ENCODE results near the gene SH3PXD2A. TPM values are rescaled to one million over a fixed set of nuclear protein-coding genes. Genes with fewer than 3 reads are reported as not detected.

Gene SH3PXD2A
- total and polyA plus RNA-seq, 9 of the 15 experiments (the other 6 are each of a cell fraction or from before 2014, with no cell fraction given) = 0.41 to 9.3 (median 2.5) TPM

- TF ChIP-seq, protein P1, sequence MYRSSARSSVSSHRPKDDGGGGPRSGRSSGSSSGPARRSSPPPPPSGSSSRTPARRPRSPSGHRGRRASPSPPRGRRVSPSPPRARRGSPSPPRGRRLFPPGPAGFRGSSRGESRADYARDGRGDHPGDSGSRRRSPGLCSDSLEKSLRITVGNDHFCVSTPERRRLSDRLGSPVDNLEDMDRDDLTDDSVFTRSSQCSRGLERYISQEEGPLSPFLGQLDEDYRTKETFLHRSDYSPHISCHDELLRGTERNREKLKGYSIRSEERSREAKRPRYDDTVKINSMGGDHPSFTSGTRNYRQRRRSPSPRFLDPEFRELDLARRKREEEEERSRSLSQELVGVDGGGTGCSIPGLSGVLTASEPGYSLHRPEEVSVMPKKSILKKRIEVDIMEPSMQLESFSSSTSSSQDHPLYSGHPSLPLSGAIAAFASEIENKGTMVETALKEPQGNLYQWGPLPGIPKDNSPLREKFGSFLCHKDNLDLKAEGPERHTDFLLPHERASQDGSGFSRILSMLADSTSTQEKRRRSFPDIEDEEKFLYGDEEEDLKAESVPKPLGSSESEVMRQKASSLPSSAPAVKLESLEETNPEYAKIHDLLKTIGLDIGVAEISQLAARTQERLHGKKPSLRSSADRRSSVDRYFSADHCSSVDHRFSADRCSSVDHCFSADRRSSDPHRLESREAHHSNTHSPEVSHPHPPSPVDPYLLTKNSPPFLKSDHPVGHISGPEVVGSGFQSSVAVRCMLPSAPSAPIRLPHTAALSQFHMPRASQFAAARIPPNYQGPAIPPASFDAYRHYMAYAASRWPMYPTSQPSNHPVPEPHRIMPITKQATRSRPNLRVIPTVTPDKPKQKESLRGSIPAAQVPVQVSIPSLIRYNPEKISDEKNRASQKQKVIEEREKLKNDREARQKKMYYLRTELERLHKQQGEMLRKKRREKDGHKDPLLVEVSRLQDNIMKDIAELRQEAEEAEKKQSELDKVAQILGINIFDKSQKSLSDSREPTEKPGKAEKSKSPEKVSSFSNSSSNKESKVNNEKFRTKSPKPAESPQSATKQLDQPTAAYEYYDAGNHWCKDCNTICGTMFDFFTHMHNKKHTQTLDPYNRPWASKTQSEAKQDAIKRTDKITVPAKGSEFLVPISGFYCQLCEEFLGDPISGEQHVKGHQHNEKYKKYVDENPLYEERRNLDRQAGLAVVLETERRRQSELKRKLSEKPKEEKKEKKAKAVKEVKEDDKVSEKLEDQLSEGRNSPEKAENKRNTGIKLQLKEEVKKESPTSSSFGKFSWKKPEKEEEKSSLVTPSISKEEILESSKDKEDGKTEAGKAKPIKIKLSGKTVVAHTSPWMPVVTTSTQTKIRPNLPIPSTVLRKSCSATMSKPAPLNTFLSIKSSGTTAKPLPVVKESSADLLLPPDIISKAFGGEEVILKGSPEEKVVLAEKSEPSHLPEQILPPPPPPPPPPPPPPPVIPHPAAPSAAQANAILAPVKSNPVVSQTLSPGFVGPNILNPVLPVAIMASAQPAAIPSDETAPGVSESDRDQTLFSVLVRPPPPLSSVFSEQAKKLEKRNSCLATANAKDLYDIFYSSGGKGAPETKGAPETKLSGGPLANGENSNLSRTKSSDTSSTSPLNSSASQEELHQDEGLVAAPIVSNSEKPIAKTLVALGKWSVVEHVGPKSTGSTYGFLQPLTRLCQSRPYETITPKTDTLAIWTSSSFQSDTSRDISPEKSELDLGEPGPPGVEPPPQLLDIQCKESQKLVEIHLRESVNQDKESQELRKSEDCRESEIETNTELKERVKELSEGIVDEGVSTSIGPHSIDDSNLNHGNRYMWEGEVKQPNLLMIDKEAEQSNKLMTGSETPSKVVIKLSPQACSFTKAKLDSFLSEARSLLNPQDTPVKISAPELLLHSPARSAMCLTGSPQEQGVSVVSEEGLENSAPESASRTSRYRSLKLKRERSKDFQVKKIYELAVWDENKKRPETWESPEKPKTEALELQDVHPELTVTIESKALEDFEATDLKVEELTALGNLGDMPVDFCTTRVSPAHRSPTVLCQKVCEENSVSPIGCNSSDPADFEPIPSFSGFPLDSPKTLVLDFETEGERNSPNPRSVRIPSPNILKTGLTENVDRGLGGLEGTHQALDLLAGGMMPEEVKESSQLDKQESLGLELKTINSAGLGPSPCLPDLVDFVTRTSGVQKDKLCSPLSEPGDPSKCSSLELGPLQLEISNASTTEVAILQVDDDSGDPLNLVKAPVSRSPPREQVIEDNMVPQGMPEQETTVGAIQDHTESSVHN (IDR thresholded peaks at IDR 0.05; ENCODE audit: borderline replicate concordance in 1 of 2, low read depth in 1 of 2) = no peak
- TF ChIP-seq MXD1 (CRISPR knock-in tag; IDR thresholded peaks at IDR 0.05; ENCODE audit: borderline replicate concordance, poor library complexity, severe bottlenecking) (no peak), ZFP1 (CRISPR knock-in tag; IDR thresholded peaks at IDR 0.05) (no peak), TARDBP (IDR thresholded peaks at IDR 0.05) (no peak), ZBTB34 (CRISPR knock-in tag; IDR thresholded peaks at IDR 0.05) (no peak), ZNF699 (CRISPR knock-in tag; IDR thresholded peaks at IDR 0.05; ENCODE audit: insufficient replicate concordance) (no peak), TGIF2 (CRISPR knock-in tag; IDR thresholded peaks at IDR 0.05) (no peak), KLF6 (CRISPR knock-in tag; IDR thresholded peaks at IDR 0.05; ENCODE audit: borderline replicate concordance) (no peak)
- Histone ChIP-seq H4K20me1 (replicated peaks; ENCODE audit: control insufficient read depth, insufficient read depth, low read length) (no peaks in the 10 kb centered on the region; the same call in 1 of the 2 replicates), H3K4me2 (ENCODE audit: insufficient read depth, low read length) (no peak overlapping the region), H3K4me1 (replicated peaks in 1 of 2; ENCODE audit: control insufficient read depth in 2 of 2, insufficient read depth in 2 of 2, low read length in 2 of 2) (peaks cover 4 to 18% of the 10 kb centered on the region in 2 experiments; a peak in 4 of 5 replicates), H2AFZ (ENCODE audit: low read depth, low read length) (no peak overlapping the region), H3K4me3 (no peak overlapping the region), H3K9me3 (replicated peaks; ENCODE audit: control insufficient read depth, insufficient read depth, low read depth, low read length) (no peaks in the 10 kb centered on the region), H3K27me3 (ENCODE audit: control insufficient read depth in 2 of 2, insufficient read depth in 2 of 2, low read length in 2 of 2) (peaks cover 0 to 16% of the 10 kb centered on the region in 2 experiments; a peak in 2 of 5 replicates), H3K9me1 (ENCODE audit: control insufficient read depth, insufficient read depth, low read length) (peaks cover 2% of the 10 kb centered on the region), H3K9ac (ENCODE audit: insufficient read depth in 1 of 2, low read depth in 2 of 2, low read length in 2 of 2) (no peak overlapping the region), H3K36me3 (ENCODE audit: control insufficient read depth, insufficient read depth, low read length) (no peaks in the 10 kb centered on the region), H3K79me2 (ENCODE audit: control insufficient read depth, insufficient read depth, low read length) (no peaks in the 10 kb centered on the region), H3K27ac (ENCODE audit: extremely low read depth, low read depth, low read length) (no peak overlapping the region)
- BruUV-seq (replicated peaks) = no TSS peak
- ChIA-PET POLR2A (no interaction called here), CTCF (ENCODE audit: low intra/inter-chr PET ratio) (no interaction called here)
- WGBS (ENCODE audit: insufficient coverage, low coverage, missing lambda C conversion rate) = 44% methylated on average over 6 of the region's 18 CpGs
- no peak for FAIRE-seq
- intact Hi-C loops (cut with micrococcal nuclease) = no loop called here
- ATAC-seq = no peak
- in situ Hi-C loops (cut with MboI) = no loop called here
- DNase-seq (ENCODE audit: extremely low read depth in 1 of 4, low spot score in 3 of 4) = no peak
Measured at GRCh38 chr10:103571656-103571975, 283.8 kb downstream of the SH3PXD2A start.

Data from K562 (cell line).